Cardiac muscle cell (in vitro differentiated cells and primary cell): ENCODE data around the gene RUFY4. TPM values are rescaled to one million over a fixed set of nuclear protein-coding genes. Genes with fewer than 3 reads are reported as not detected.
"Not testable (repeated sequence)": the region's sequence is repeated elsewhere in the genome, so short reads cannot be mapped to it uniquely, and the experiment has no call there.

Experiments used
- DNase-seq, 2 donors: peaks; one replicate each; pipeline versions ENCODE4 v3.0.0 to v3.0.0-alpha.2; 2010 to 2017; ENCODE audit warnings: low read depth in 1 of 2, low spot score in 1 of 2
- H3K27ac ChIP-seq: fragments of 200-600 bp; sonication (generic); 2 replicates; pipeline ENCODE4 v1.5.1; 2016
- H3K27me3 ChIP-seq: fragments of 200-600 bp; sonication (generic); 2 replicates; pipeline ENCODE4 v1.6.0; 2016; ENCODE audit warnings: control low read depth
- H3K36me3 ChIP-seq: fragments of 200-600 bp; sonication (generic); 2 replicates; pipeline ENCODE4 v1.5.1; 2016; ENCODE audit warnings: control low read depth
- H3K4me1 ChIP-seq: fragments of 200-600 bp; sonication (generic); 2 replicates; pipeline ENCODE4 v1.8.1; 2017; ENCODE audit warnings: low read depth, mild to moderate bottlenecking, mixed run types
- H3K4me3 ChIP-seq: fragments of 200-600 bp; sonication (generic); 2 replicates; pipeline ENCODE4 v1.5.1; 2016; ENCODE audit warnings: mild to moderate bottlenecking
- H3K9me3 ChIP-seq: fragments of 200-600 bp; sonication (generic); 2 replicates; pipeline ENCODE4 v1.5.1; 2017; ENCODE audit warnings: low read depth, mild to moderate bottlenecking, control low read depth
- polyA plus RNA-seq: library from polyadenylated mRNA; unstranded; fragments of >200 nt; fragmentation: Nextera tagmentation; extraction: Ambion mirVana; gene quantifications from 2 replicates; pipeline ENCODE4 v1.2.1, GENCODE V29; 2016
- total RNA-seq: library from RNA; depleted of rRNA; stranded (reverse); fragments of >200 nt; gene quantifications from 2 replicates; pipeline ENCODE4 v1.2.3, GENCODE V29; 2016
- TF ChIP-seq, protein P1 (sequence below): IDR thresholded peaks from 2 replicates; pipeline ENCODE4 v1.5.1; 2012; ENCODE audit warnings: low read depth, mild to moderate bottlenecking, low read length

Gene RUFY4
- total and polyA plus RNA-seq, 2 experiments from 2014 or later, result not detected

DNA sequence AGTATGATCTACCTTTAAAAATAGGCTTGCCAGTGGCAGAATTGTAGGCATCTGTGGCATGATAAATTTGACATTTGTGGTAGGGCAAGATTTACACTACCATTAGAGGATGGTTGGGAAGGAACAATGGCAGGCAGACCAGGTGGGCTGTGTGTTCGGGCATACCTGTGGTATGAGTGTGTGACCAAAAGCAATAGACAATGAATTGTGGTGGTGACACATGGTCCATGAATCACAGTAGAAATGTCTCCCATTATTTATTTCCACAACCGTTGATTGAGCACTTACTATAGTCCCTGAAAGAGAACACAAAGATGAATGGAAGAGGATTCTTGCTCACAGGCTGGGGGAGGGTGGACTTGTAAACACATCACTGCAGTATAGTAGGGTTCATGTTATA lies 29.9 kb upstream of the RUFY4 start:
- no peak overlapping the region for H3K27ac ChIP-seq
- H3K4me3 ChIP-seq, result no peak overlapping the region
- H3K36me3 ChIP-seq, result no peaks in the 10 kb centered on the region
- peaks cover 76% of the 10 kb centered on the region for H3K27me3 ChIP-seq
- DNase-seq, result no peak
- TF ChIP-seq, protein P1, sequence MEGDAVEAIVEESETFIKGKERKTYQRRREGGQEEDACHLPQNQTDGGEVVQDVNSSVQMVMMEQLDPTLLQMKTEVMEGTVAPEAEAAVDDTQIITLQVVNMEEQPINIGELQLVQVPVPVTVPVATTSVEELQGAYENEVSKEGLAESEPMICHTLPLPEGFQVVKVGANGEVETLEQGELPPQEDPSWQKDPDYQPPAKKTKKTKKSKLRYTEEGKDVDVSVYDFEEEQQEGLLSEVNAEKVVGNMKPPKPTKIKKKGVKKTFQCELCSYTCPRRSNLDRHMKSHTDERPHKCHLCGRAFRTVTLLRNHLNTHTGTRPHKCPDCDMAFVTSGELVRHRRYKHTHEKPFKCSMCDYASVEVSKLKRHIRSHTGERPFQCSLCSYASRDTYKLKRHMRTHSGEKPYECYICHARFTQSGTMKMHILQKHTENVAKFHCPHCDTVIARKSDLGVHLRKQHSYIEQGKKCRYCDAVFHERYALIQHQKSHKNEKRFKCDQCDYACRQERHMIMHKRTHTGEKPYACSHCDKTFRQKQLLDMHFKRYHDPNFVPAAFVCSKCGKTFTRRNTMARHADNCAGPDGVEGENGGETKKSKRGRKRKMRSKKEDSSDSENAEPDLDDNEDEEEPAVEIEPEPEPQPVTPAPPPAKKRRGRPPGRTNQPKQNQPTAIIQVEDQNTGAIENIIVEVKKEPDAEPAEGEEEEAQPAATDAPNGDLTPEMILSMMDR, result no peak
- H3K4me1 ChIP-seq, result peaks cover 5% of the 10 kb centered on the region
- no peaks in the 10 kb centered on the region for H3K9me3 ChIP-seq

DNA sequence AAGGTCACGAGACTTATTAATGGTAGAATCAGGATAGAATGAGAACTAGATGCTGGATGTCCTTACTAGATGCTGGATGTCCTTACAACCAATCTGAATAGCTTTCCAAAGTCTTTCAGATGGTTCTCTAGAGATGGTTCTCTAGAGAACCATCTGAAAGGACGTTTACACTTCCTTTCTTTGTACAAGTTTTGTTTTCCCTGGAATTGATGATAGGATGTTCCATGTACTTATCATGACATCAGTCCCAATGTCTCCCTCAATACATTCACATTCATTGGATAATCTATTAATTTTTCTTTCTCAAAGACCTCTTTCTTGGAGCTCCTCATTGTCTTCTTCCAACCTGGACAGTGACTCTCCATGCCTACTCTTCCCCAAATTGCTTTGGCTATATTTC lies 28.2 kb upstream of the RUFY4 start:
- no peak overlapping the region for H3K4me3 ChIP-seq
- H3K27ac ChIP-seq, result no peak overlapping the region
- H3K4me1 ChIP-seq, result no peaks in the 10 kb centered on the region
- TF ChIP-seq, protein P1, result no peak
- DNase-seq, result no peak
- no peaks in the 10 kb centered on the region for H3K36me3 ChIP-seq
- H3K9me3 ChIP-seq, result no peaks in the 10 kb centered on the region
- peaks cover 64% of the 10 kb centered on the region for H3K27me3 ChIP-seq

DNA sequence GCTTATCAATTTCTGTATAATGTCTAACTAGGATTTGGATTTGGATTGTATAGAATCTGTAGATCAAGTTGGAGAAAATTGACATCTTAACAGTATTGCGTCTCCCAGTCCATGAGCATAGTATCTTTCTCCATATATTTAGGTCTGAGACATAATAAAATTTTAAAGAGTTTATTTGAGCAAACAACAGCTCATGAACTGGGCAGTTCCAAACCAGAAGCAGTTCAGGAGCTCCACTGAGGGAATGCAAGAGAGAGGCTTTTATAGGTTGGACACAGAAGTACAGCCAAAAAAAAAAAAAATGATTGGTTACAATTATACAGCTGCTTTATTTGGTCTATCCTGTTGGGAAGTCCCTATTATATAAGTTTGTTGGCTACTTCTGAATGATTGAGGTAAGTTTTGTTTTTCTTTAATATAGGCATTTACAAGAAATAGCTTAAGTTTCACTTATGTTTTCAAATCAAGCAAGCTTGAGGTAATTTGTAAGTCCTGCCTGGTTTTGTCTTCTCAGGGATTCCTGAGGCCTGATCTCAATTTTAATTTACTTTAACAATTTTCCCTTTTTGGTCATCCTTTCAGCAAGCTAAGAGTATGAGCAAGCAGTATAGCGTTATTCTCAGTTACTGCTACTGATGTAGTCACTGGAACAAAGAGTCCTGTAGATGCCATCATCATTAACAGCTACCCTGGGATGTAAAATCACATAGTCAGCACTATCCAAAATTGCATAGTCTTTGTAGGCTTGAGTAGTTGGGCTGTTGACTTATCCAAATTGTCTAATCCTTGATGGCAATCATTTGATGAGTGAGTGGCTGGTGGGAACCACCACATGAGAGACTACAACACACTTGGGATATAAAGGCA lies 27.5 kb upstream of the RUFY4 start:
- H3K27me3 ChIP-seq, result peaks cover 58% of the 10 kb centered on the region

DNA sequence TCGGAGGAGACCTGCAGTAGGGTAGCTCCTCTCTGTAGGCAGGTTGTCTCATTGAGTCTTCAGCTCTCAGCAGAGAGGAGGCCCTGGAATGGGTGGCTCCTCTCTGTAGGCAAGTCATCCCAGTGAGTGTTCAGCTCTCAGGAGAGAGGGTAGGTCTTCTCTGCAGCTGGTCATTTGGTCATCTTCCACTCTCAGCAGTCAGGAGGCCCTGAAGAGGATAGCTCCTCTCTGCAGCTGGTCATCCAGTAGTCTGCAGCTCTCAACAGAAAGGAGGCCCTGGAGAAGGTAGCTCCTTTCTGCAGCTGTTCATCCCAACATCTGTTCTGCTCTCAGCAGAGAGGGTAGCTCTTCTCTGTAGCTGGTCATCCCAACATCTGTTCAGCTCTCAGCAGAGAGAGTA lies 26.0 kb upstream of the RUFY4 start:
- Histone ChIP-seq H3K4me3 (no peak overlapping the region), H3K36me3 (no peaks in the 10 kb centered on the region), H3K27me3 (peaks cover 43% of the 10 kb centered on the region), H3K9me3 (no peaks in the 10 kb centered on the region), H3K4me1 (no peaks in the 10 kb centered on the region), H3K27ac (no peak overlapping the region)
- no peak for DNase-seq
- TF ChIP-seq, protein P1, result no peak

More for the DNA sequence above, 27.5 kb upstream of the RUFY4 start:
- no peak overlapping the region for H3K27ac ChIP-seq
- no peak for DNase-seq
- no peaks in the 10 kb centered on the region for H3K36me3 ChIP-seq
- TF ChIP-seq, protein P1, result no peak
- H3K9me3 ChIP-seq, result no peaks in the 10 kb centered on the region
- H3K4me3 ChIP-seq, result no peak overlapping the region
- no peaks in the 10 kb centered on the region for H3K4me1 ChIP-seq

DNA sequence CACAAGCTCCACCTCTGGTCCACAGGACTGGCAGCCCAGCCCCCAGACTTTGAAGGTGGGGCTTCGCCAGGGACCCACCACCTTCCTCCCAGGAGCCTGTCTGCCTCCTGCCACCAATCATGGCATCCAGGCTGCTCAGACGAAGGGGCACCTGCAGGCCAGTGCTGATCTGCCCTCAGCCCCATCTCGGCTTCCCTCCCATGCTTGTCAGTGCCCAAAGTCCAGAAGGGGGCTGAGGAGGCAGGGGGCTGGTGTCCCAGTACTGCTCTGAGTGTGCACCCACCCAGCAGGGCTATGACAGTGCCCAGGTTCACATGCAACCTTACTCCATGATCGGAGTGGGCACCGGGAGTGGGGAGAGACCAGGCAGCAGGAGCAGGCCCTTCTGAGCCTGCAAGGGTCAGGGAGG lies 25.3 kb upstream of the RUFY4 start:
- no peak for DNase-seq
- Histone ChIP-seq H3K4me1 (no peaks in the 10 kb centered on the region), H3K27me3 (peaks cover 37% of the 10 kb centered on the region), H3K36me3 (no peaks in the 10 kb centered on the region), H3K4me3 (no peak overlapping the region), H3K9me3 (no peaks in the 10 kb centered on the region), H3K27ac (no peak overlapping the region)
- TF ChIP-seq, protein P1, result no peak

DNA sequence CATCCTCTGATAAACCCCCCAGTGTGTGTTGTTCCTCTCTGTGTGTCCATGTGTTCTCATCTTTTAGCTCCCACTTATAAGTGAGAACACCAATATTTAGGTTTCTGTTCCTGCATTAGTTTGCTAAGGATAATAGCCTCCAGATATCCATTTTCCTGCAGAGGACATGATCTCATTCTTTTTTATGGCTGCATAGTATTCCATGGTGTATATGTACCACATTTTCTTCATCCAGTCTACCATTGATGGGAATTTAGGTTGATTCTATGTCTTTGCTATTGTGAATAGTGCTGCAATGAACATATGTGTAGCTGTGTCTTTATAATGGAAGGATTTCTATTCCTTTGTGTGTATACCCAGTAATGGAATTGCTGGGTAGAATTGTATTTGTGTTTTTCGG lies 24.5 kb upstream of the RUFY4 start:
- H3K36me3 ChIP-seq, H3K4me3 ChIP-seq: not testable (repeated sequence)

More for the DNA sequence above, 24.5 kb upstream of the RUFY4 start:
- not testable (repeated sequence) for DNase-seq, H3K4me1 ChIP-seq, H3K9me3 ChIP-seq, H3K27ac ChIP-seq
- peaks cover 28% of the 10 kb centered on the region for H3K27me3 ChIP-seq
